Measurements from ENCODE around the gene WWOX. TPM values are rescaled to one million over a fixed set of nuclear protein-coding genes. Genes with fewer than 3 reads are reported as not detected.

Gene WWOX
- total and polyA plus RNA-seq, 2 of the 8 experiments (the other 6 are each of a cell fraction or from before 2014, with no cell fraction given) = 5.4 to 16.7 TPM

DNA sequence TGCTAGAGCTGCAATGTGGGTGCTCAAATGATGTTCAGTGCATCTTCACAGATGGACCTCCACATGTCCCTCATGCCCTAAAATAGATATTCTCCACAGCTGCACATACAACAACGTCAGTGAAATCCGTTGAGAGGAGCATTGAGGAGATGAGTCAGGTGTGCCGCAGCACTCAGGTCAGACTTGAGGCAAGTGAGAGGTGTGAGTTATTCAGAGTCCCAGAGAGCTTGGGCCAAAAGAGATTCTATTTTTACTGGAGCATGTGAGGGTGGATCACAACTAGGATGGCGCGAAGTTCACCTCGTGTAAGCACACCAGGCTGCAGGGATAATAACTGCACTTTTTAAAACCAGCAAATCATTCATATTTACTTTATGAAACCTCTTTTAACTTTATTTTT is 855.8 kb downstream of the WWOX start:
- H3K9me3 ChIP-seq (ENCODE audit: insufficient read depth in 2 of 2, low read depth in 1 of 2, low read length in 1 of 2) = no peaks in the 10 kb centered on the region
- ChIA-PET CTCF (ENCODE audit: partially characterized antibody) (interaction anchor here (1.1 kb wide), 1 partner anchor 28 kb away, joined by 3 read pairs; no protein-coding TSS in a partner anchor), POLR2A (ENCODE audit: partially characterized antibody) (no interaction called here)
- H3K4ac ChIP-seq (replicated peaks; ENCODE audit: insufficient read length, low read depth, low read length) = no peak overlapping the region
- H3K79me2 ChIP-seq (ENCODE audit: control insufficient read depth in 1 of 2, insufficient read depth in 2 of 2, low read length in 2 of 2) = no peaks in the 10 kb centered on the region
- no peak overlapping the region for H2BK15ac ChIP-seq (ENCODE audit: low read length)
- no peak overlapping the region for H3K56ac ChIP-seq (replicated peaks; ENCODE audit: insufficient read length, low read depth, low read length)
- no peak overlapping the region for H2BK12ac ChIP-seq (ENCODE audit: low read depth, low read length)
- no peak overlapping the region for H3K18ac ChIP-seq (ENCODE audit: extremely low read depth, low read length)
- no peaks in the 10 kb centered on the region for H3K27me3 ChIP-seq (replicated peaks in 1 of 4; ENCODE audit: control insufficient read depth in 3 of 4, extremely low read depth in 1 of 4, insufficient read depth in 3 of 4, low read length in 3 of 4)
- H3K9ac ChIP-seq (replicated peaks in 1 of 4; ENCODE audit: extremely low read depth in 1 of 4, low read depth in 3 of 4, low read length in 3 of 4) = no peak overlapping the region
- no peak overlapping the region for H2AFZ ChIP-seq (ENCODE audit: low read length)
- no peak overlapping the region for H2BK20ac ChIP-seq (ENCODE audit: low read length)
- peaks cover 0 to 3% (median 0%) of the 10 kb centered on the region in 4 experiments; a peak in 1 of 7 replicates for H3K4me1 ChIP-seq (replicated peaks in 1 of 4; ENCODE audit: control insufficient read depth in 3 of 4, insufficient read depth in 4 of 4, low read length in 3 of 4)
- H4K5ac ChIP-seq (ENCODE audit: insufficient read length, low read depth, low read length) = no peak overlapping the region
- H3K36me3 ChIP-seq (ENCODE audit: control insufficient read depth in 2 of 4, insufficient read depth in 4 of 4, low read length in 3 of 4) = no peaks in the 10 kb centered on the region
- H4K91ac ChIP-seq (replicated peaks; ENCODE audit: insufficient read length, low read length) = no peak overlapping the region
- no peak overlapping the region for H3K4me3 ChIP-seq (ENCODE audit: extremely low read depth in 1 of 4, insufficient read depth in 2 of 4, low read depth in 3 of 4, low read length in 4 of 4)
- no peaks in the 10 kb centered on the region; the same call in 1 of the 2 replicates for H3K79me1 ChIP-seq (ENCODE audit: low read depth, low read length)
- no peak overlapping the region for H3K14ac ChIP-seq (ENCODE audit: insufficient read length)
- no peak overlapping the region for H2BK120ac ChIP-seq (replicated peaks; ENCODE audit: low read depth, low read length)
- no peak overlapping the region for H2BK5ac ChIP-seq (ENCODE audit: low read depth, low read length)
- DNase-seq (ENCODE audit: low read depth in 1 of 2, low spot score in 2 of 2) (no peak), FAIRE-seq (no peak)
- no peak overlapping the region for H3K23ac ChIP-seq (ENCODE audit: insufficient read length)
- H4K20me1 ChIP-seq (replicated peaks in 1 of 2; ENCODE audit: control insufficient read depth in 1 of 2, insufficient read depth in 2 of 2, low read length in 2 of 2) = no peaks in the 10 kb centered on the region
- H3K4me2 ChIP-seq (ENCODE audit: insufficient read depth in 1 of 2, low read depth in 2 of 2, low read length in 2 of 2) = no peak overlapping the region
- H3K23me2 ChIP-seq (ENCODE audit: low read depth, low read length) = peaks cover 3% of the 10 kb centered on the region; the same call in 1 of the 2 replicates
- no peak overlapping the region for H4K8ac ChIP-seq (ENCODE audit: extremely low read depth, insufficient read depth, low read length)
- peak overlapping the region; percentile 25; the same call in 1 of the 2 replicates for H2AK5ac ChIP-seq (ENCODE audit: low read depth, low read length)
- no peak overlapping the region for H3K27ac ChIP-seq (ENCODE audit: low read depth, low read length)
- WGBS, 2 experiments (ENCODE audit: extremely low coverage in 1 of 2, insufficient coverage in 1 of 2, insufficient read length in 1 of 2, insufficient replicate concordance in 2 of 2, low coverage in 1 of 2, low lambda C conversion rate in 2 of 2, missing lambda C conversion rate in 1 of 2) = 97% methylated on average over 6 of the region's 6 CpGs; no CpG with 5 or more reads in 1 of the 2 experiments
- no peak for TF ChIP-seq JUN (IDR thresholded peaks at IDR 0.05; ENCODE audit: low read depth, low read length)
- TF ChIP-seq, protein P1, sequence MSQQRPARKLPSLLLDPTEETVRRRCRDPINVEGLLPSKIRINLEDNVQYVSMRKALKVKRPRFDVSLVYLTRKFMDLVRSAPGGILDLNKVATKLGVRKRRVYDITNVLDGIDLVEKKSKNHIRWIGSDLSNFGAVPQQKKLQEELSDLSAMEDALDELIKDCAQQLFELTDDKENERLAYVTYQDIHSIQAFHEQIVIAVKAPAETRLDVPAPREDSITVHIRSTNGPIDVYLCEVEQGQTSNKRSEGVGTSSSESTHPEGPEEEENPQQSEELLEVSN (IDR thresholded peaks at IDR 0.05) = no peak
- no peak for TF ChIP-seq GTF2F1 (IDR thresholded peaks at IDR 0.05; ENCODE audit: borderline replicate concordance, low read depth, low read length)
- TF ChIP-seq, protein P2, sequence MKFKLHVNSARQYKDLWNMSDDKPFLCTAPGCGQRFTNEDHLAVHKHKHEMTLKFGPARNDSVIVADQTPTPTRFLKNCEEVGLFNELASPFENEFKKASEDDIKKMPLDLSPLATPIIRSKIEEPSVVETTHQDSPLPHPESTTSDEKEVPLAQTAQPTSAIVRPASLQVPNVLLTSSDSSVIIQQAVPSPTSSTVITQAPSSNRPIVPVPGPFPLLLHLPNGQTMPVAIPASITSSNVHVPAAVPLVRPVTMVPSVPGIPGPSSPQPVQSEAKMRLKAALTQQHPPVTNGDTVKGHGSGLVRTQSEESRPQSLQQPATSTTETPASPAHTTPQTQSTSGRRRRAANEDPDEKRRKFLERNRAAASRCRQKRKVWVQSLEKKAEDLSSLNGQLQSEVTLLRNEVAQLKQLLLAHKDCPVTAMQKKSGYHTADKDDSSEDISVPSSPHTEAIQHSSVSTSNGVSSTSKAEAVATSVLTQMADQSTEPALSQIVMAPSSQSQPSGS (IDR thresholded peaks at IDR 0.05; ENCODE audit: low read length) = no peak

Measured in H1 (cell line).